K562 (cell line): ENCODE measurements around the gene B3GALT6. TPM values are rescaled to one million over a fixed set of nuclear protein-coding genes. Genes with fewer than 3 reads are reported as not detected.

Experiments
- FOXP4 ChIP-seq: sonication (generic); formaldehyde crosslinking; IDR thresholded peaks from 2 replicates; pipeline ENCODE4 v1.8.0; 2022; ENCODE audit warnings: mild to moderate bottlenecking, missing genetic modification reagents, borderline replicate concordance
- GMEB1 ChIP-seq: fragments of 250-450 bp; sonication (Bioruptor Pico); IDR thresholded peaks from 2 replicates; pipeline ENCODE4 v1.4.0; 2020; ENCODE audit warnings: mild to moderate bottlenecking
- HIVEP1 ChIP-seq: fragments of 250-450 bp; sonication (Bioruptor Pico); IDR thresholded peaks from 2 replicates; pipeline ENCODE4 v1.4.0; 2020; ENCODE audit warnings: mild to moderate bottlenecking
- HNRNPL ChIP-seq: fragments of 200-400 bp; formaldehyde crosslinking; IDR thresholded peaks from 2 replicates; pipeline ENCODE4 v1.6.1; 2017; ENCODE audit warnings: low read depth, mild to moderate bottlenecking, low read length
- ID3 ChIP-seq, 2 experiments: fragments of 250-450 bp in 1 of 2; fragments of 450-650 bp in 1 of 2; sonication (Bioruptor Pico) in 1 of 2; IDR thresholded peaks; 2 replicates each; pipeline versions ENCODE4 v1.6.1 to v1.8.0; 2016 to 2021; ENCODE audit warnings: mild to moderate bottlenecking in 2 of 2, moderate library complexity in 2 of 2, missing compliant biosample characterization in 1 of 2, missing genetic modification characterization in 1 of 2
- NCOR1 ChIP-seq: fragments of 450-650 bp; IDR thresholded peaks from 2 replicates; pipeline ENCODE4 v1.6.1; 2016; ENCODE audit warnings: mild to moderate bottlenecking, moderate library complexity
- RBFOX2 ChIP-seq: fragments of 200-400 bp; formaldehyde crosslinking; IDR thresholded peaks from 2 replicates; pipeline ENCODE4 v1.6.1; 2017; ENCODE audit warnings: low read depth, mild to moderate bottlenecking, low read length, moderate library complexity
- RBM34 ChIP-seq: fragments of 200-400 bp; formaldehyde crosslinking; IDR thresholded peaks from 2 replicates; pipeline ENCODE4 v1.6.1; 2018; ENCODE audit warnings: low read length, borderline replicate concordance; ENCODE audit not compliant: insufficient read depth
- SRSF9 ChIP-seq: fragments of 200-400 bp; formaldehyde crosslinking; IDR thresholded peaks from 2 replicates; pipeline ENCODE4 v1.6.1; 2017; ENCODE audit warnings: low read depth, low read length, borderline replicate concordance
- TEAD4 ChIP-seq, 2 experiments: sonication (generic) in 1 of 2; formaldehyde crosslinking in 1 of 2; IDR thresholded peaks; 2 replicates each; pipeline versions ENCODE4 v1.6.1 to v1.8.0; 2012 to 2022; ENCODE audit warnings: borderline replicate concordance in 1 of 2, inconsistent platforms in 1 of 2, low read length in 1 of 2, mild to moderate bottlenecking in 1 of 2, missing genetic modification reagents in 1 of 2
- TFAM ChIP-seq: fragments of 250-450 bp; sonication (Bioruptor Pico); conservative IDR thresholded peaks from 2 replicates; pipeline ENCODE4 v1.5.0; 2021; ENCODE audit warnings: mild to moderate bottlenecking, moderate library complexity
- TRIM25 ChIP-seq: fragments of 450-650 bp; IDR thresholded peaks from 2 replicates; pipeline ENCODE4 v1.7.0; 2016; ENCODE audit warnings: borderline replicate concordance
- ZBTB11 ChIP-seq, 3 experiments: fragments of 200-800 bp in 1 of 3; fragments of 250-450 bp in 1 of 3; fragments of 450-650 bp in 1 of 3; sonication (Bioruptor Pico) in 1 of 3; sonication (Bioruptor generic) in 1 of 3; formaldehyde crosslinking in 1 of 3; IDR thresholded peaks; 2 replicates each; pipeline versions ENCODE4 v1.6.1 to v1.8.0; 2016 to 2022; ENCODE audit warnings: mild to moderate bottlenecking in 2 of 3, missing genetic modification characterization in 2 of 3, missing compliant biosample characterization in 1 of 3, moderate library complexity in 1 of 3
- ZFP1 ChIP-seq: fragments of 450-650 bp; formaldehyde crosslinking; IDR thresholded peaks from 2 replicates; pipeline ENCODE4 v1.4.0; 2020; ENCODE audit warnings: mild to moderate bottlenecking, mixed read lengths
- ZNF785 ChIP-seq: fragments of 250-450 bp; sonication (Bioruptor Pico); IDR thresholded peaks from 2 replicates; pipeline ENCODE4 v1.4.0; 2020; ENCODE audit warnings: mild to moderate bottlenecking
- polyA plus RNA-seq, 8 experiments: library from polyadenylated mRNA; depleted of rRNA in 4 of 8; stranded (reverse) in 5 of 8; unstranded in 3 of 8; fragments of >200 nt; fragmentation: Nextera tagmentation in 2 of 8; fragmentation: Illumina TruSeq in 1 of 8; extraction: Ambion mirVana in 2 of 8; extraction: Trizol in 1 of 8; gene quantifications; 2 replicates each; pipeline versions ENCODE4 v1.2.1 to v1.2.3, GENCODE V29; 2011 to 2014; ENCODE audit warnings: inconsistent platforms in 1 of 8, missing spikeins in 1 of 8
- total RNA-seq, 7 experiments: library from RNA; depleted of rRNA in 6 of 7; stranded (reverse); fragments of >200 nt in 6 of 7; fragmentation: Illumina TruSeq in 2 of 7; extraction: Trizol in 2 of 7; gene quantifications; 2 replicates each; pipeline versions ENCODE4 v1.2.1 to v1.2.3, GENCODE V29; 2011 to 2021; ENCODE audit warnings: low replicate concordance in 1 of 7

Gene B3GALT6
- total and polyA plus RNA-seq, 9 of the 15 experiments (the other 6 are each of a cell fraction or from before 2014, with no cell fraction given): 0.68 to 29.8 (median 9.9) TPM

- TF ChIP-seq GMEB1 (CRISPR knock-in tag) (no peak), TFAM (CRISPR knock-in tag) (no peak), ID3 (CRISPR knock-in tag; IDR thresholded peaks at IDR 0.05) (no peak), ID3 (tag; IDR thresholded peaks at IDR 0.05) (peak; percentile 76), TRIM25 (no peak), RBM34 (no peak), HNRNPL (no peak), HIVEP1 (CRISPR knock-in tag) (no peak), ZFP1 (no peak), NCOR1 (no peak), RBFOX2 (peak; percentile 71), SRSF9 (no peak), FOXP4 (no peak), ZNF785 (CRISPR knock-in tag) (no peak), TEAD4 (IDR thresholded peaks at IDR 0.05; ENCODE audit: low read length) (peak; percentile 37; the same call in 1 of the 2 replicates), TEAD4 (CRISPR knock-in tag; IDR thresholded peaks at IDR 0.05; ENCODE audit: borderline replicate concordance) (no peak), ZBTB11 (CRISPR knock-in tag; IDR thresholded peaks at IDR 0.05) (peak in 1 of 3 experiments; percentile 62; a peak in 1 of 6 replicates)
These were observed 46.8 kb upstream of the B3GALT6 start (continued) for GRCh38 chr1:1185101-1185765.
